Brain microvascular endothelial cell (primary cell): Measurements from ENCODE around the gene CTSC.

ENCODE experiments used
- DNase-seq: peaks from one replicate; pipeline ENCODE4 v3.0.0-alpha.2; 2020
- H3K27ac ChIP-seq: fragments of 250-450 bp; sonication (Bioruptor Pico); 2 replicates; pipeline ENCODE4 v1.5.1; 2020; ENCODE audit warnings: mild to moderate bottlenecking, moderate library complexity
- H3K27me3 ChIP-seq: fragments of 250-450 bp; sonication (Bioruptor Pico); replicated peaks from 2 replicates; pipeline ENCODE4 v1.5.1; 2020; ENCODE audit warnings: mild to moderate bottlenecking
- H3K36me3 ChIP-seq: fragments of 250-450 bp; sonication (Bioruptor Pico); replicated peaks from 2 replicates; pipeline ENCODE4 v1.5.1; 2020; ENCODE audit warnings: mild to moderate bottlenecking
- H3K4me3 ChIP-seq: 2 replicates; pipeline ENCODE4 v1.5.1; 2011; ENCODE audit warnings: low read depth, mild to moderate bottlenecking, control low read depth, low read length, moderate library complexity
- in situ Hi-C: cut with HindIII; loops from 2 replicates; pipeline ENCODE4 v1.10.0; 2017; ENCODE audit warnings: low sequenced_read_pairs, low pct_ligation_motif_present
- TF ChIP-seq, protein P1 (sequence below): IDR thresholded peaks from 2 replicates; pipeline ENCODE4 v1.5.1; 2011; ENCODE audit warnings: low read depth, mild to moderate bottlenecking, moderate library complexity, low read length, control low read depth, inconsistent platforms; ENCODE audit errors: missing control alignments

CTSC gene

DNA sequence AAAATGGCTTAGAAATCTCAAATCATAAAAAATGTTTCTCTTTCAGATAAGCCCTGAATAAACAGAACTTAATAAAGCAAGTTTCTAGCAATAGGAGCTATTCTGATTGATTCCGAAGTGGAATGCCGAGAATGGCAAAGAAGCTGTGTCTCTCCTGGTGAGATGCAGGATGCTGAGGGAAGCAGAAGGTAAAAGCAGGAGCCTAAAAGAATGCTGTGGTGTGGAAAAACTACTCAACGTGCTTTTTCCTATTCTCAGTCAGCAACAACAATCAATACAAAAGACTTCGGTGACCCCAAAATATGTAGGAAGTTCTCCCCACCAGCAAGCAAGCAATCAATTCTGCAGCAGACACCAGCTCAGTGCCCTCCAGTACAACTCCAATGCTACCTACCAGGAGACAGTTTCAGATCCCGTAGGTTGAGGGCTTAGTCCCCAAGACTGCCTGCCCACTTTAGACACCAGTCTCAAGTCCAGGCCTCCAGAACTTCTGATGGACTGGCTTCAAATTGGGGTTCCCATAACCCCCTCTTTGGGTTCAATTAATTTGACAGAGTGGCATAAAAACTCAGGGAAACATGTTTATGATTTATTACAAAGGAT lies 6.6 kb downstream of the CTSC start:
- TF ChIP-seq, protein P1, sequence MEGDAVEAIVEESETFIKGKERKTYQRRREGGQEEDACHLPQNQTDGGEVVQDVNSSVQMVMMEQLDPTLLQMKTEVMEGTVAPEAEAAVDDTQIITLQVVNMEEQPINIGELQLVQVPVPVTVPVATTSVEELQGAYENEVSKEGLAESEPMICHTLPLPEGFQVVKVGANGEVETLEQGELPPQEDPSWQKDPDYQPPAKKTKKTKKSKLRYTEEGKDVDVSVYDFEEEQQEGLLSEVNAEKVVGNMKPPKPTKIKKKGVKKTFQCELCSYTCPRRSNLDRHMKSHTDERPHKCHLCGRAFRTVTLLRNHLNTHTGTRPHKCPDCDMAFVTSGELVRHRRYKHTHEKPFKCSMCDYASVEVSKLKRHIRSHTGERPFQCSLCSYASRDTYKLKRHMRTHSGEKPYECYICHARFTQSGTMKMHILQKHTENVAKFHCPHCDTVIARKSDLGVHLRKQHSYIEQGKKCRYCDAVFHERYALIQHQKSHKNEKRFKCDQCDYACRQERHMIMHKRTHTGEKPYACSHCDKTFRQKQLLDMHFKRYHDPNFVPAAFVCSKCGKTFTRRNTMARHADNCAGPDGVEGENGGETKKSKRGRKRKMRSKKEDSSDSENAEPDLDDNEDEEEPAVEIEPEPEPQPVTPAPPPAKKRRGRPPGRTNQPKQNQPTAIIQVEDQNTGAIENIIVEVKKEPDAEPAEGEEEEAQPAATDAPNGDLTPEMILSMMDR, result no peak
- in situ Hi-C loops, result no loop called here
- H3K4me3 ChIP-seq, result no peak overlapping the region
- H3K36me3 ChIP-seq, result peaks cover 35% of the 10 kb centered on the region
- H3K27ac ChIP-seq, result no peak overlapping the region
- no peak for DNase-seq
- no peaks in the 10 kb centered on the region for H3K27me3 ChIP-seq

DNA sequence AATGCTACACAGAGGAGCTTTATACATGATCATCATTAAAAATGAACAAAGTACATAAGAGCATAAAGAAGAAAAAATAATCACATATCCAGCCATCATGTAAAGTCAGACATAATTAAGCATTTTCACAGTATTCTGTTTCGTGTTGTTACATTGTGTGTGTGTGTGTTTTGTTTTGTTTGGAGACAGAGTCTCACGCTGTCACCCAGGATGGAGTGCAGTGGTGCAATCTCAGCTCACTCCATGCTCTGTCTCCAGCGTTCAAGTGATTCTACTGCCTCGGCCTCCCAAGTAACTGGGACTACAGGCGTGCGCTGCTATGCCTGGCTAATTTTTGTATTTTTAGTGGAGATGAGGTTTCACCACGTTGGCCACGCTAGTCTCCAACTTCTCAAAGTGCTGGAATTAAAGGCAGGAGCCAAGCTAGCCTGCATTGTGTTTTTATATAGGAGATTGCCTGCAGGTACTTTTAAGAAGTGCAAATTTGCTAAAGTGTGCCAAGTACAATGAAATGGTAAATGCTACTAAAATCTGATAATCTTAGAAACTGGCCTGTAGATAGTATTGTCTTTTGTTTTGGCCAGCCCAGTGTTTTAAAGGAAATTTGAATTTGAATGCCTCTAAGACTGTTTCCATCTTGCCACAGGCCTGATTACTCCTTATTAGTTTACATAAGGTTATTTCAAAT lies 7.8 kb downstream of the CTSC start:
- Histone ChIP-seq H3K4me3 (no peak overlapping the region), H3K27me3 (no peaks in the 10 kb centered on the region), H3K27ac (no peak overlapping the region), H3K36me3 (peaks cover 39% of the 10 kb centered on the region)
- DNase-seq, result no peak
- TF ChIP-seq, protein P1, result no peak
- in situ Hi-C loops, result no loop called here

DNA sequence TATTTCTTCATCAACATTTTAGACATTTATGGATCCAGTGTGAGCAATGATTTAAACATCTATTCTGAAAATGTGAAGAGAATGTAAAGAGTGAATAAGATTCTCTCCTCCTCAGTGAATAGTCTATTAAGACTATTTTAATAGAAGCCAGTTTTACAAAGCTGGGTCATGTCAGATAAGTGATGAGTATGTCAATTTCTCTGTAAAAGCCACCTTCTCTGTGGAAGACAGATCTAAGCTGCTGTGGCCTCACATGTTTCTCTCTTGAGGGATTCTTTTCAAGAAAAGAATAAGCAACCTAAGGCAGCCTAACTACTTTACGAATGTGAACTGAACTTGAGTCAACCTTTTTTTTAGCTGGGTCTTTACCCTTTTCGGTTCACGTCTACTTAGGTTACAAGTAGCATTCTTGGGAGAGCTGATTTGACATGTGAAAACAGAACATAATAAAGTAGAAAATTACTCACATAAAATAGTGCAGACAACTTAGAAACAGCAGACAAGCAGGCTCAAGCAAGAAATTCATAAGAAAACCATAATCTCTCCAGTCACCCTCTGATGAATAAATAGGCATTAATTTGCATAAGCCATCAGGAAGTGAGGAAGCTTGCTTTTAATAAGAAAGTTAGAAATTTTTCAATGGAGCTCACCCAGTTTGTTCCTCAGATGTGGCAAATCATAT lies 9.9 kb downstream of the CTSC start:
- in situ Hi-C loops, result no loop called here
- Histone ChIP-seq H3K27ac (no peak overlapping the region), H3K4me3 (no peak overlapping the region), H3K27me3 (no peaks in the 10 kb centered on the region), H3K36me3 (peaks cover 29% of the 10 kb centered on the region)
- no peak for DNase-seq
- TF ChIP-seq, protein P1, result no peak

DNA sequence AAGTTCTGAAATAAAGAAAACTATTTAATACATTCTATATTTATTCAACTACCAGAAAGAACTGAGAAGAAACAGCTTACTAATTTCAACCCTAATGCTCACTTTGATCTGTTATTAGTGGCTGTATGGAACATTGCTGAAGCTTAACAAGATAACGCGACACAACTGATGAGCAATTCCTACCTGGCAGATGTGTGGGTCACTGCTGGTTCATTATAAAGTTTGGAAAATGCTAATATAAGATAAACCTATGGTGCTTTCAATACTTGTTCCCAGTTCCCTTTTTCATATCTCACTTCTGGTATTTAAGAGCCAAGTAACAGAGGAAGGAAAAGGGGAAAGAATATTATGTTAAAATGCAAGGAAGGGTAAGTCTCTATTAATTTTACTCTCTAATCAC lies 10.5 kb downstream of the CTSC start:
- H3K27me3 ChIP-seq, result no peaks in the 10 kb centered on the region
- H3K4me3 ChIP-seq, result no peak overlapping the region
- DNase-seq, result no peak
- TF ChIP-seq, protein P1, result no peak
- no peak overlapping the region for H3K27ac ChIP-seq
- H3K36me3 ChIP-seq, result peaks cover 29% of the 10 kb centered on the region
- in situ Hi-C loops, result no loop called here

DNA sequence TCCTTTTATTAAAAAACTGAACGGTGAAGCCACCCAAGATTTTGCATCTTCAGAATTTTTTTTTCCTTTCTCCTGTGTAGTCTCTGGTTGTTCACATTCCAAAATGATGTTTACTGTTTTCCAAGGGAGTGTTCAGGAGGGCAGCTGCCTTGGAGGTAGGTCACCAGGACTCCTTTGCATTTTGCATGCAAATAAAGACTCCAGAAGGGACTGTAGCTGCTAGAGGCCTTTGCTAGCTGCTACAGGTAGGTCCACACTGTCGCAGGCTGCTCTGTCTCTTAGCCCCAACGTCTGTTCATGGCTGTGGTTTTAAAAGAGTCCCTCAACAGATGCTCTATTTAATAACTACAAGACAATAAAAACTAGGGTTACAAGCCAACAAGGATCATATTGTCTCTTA lies 11.4 kb downstream of the CTSC start:
- in situ Hi-C loops, result no loop called here
- Histone ChIP-seq H3K4me3 (no peak overlapping the region), H3K27me3 (no peaks in the 10 kb centered on the region), H3K36me3 (peaks cover 26% of the 10 kb centered on the region), H3K27ac (no peak overlapping the region)
- TF ChIP-seq, protein P1, result no peak
- DNase-seq, result no peak
